Fibroblast of skin of scalp (primary cell): ENCODE results near the gene TATDN2.
"Not testable (repeated sequence)": the region's sequence is repeated elsewhere in the genome, so short reads cannot be mapped to it uniquely, and the experiment has no call there.

Experiments
- DNase-seq: peaks from one replicate; pipeline ENCODE4 v3.0.0-alpha.2; 2013

TATDN2 gene

GRCh38 chr3:10292505-10293419 lies 44.5 kb downstream of the TATDN2 start, which contains the start of gene GHRL:
TSS of gene GHRL (minus strand) at chr3:10292947. CDS start at chr3:10290180, 2,767 bp downstream.
- peak; percentile 42 for DNase-seq

GRCh38 chr3:10294030-10294586 lies 45.8 kb downstream of the TATDN2 start:
- DNase-seq, result no peak

GRCh38 chr3:10298064-10298463 lies 49.8 kb downstream of the TATDN2 start:
- DNase-seq, result not testable (repeated sequence)

- peak; percentile 8 for DNase-seq
Observed at GRCh38 chr3:10299175-10299574, 50.9 kb downstream of the TATDN2 start.

- DNase-seq, result no peak
Observed at GRCh38 chr3:10299679-10300078, 51.4 kb downstream of the TATDN2 start.

- DNase-seq, result no peak
Observed at GRCh38 chr3:10300087-10300486, 51.8 kb downstream of the TATDN2 start.

- no peak for DNase-seq
Observed at GRCh38 chr3:10303105-10303504, 54.8 kb downstream of the TATDN2 start.

GRCh38 chr3:10303785-10304184 lies 55.5 kb downstream of the TATDN2 start:
- DNase-seq, result no peak

- DNase-seq, result no peak
Observed at GRCh38 chr3:10304905-10305304, 56.6 kb downstream of the TATDN2 start.

GRCh38 chr3:10305331-10305902 lies 57.2 kb downstream of the TATDN2 start:
- no peak for DNase-seq

GRCh38 chr3:10306156-10306555 lies 57.9 kb downstream of the TATDN2 start:
- no peak for DNase-seq

- DNase-seq, result no peak
Observed at GRCh38 chr3:10308678-10309077, 60.4 kb downstream of the TATDN2 start.

GRCh38 chr3:10309736-10310135 lies 61.5 kb downstream of the TATDN2 start:
- DNase-seq, result no peak

- peak; percentile 17 for DNase-seq
Observed at GRCh38 chr3:10310578-10310977, 62.3 kb downstream of the TATDN2 start.

- DNase-seq, result no peak
Observed at GRCh38 chr3:10311710-10312109, 63.5 kb downstream of the TATDN2 start.

GRCh38 chr3:10312391-10312790 lies 64.1 kb downstream of the TATDN2 start:
- DNase-seq, result no peak

- DNase-seq, result no peak
Observed at GRCh38 chr3:10312861-10313260, 64.6 kb downstream of the TATDN2 start.

GRCh38 chr3:10315101-10315500 lies 66.8 kb downstream of the TATDN2 start:
- no peak for DNase-seq

GRCh38 chr3:10315771-10316344 lies 67.6 kb downstream of the TATDN2 start:
- DNase-seq, result no peak

GRCh38 chr3:10317311-10317960 lies 69.2 kb downstream of the TATDN2 start:
- DNase-seq, result no peak

- DNase-seq, result no peak
Observed at GRCh38 chr3:10317961-10318350, 69.7 kb downstream of the TATDN2 start.

- no peak for DNase-seq
Observed at GRCh38 chr3:10319251-10319650, 71.0 kb downstream of the TATDN2 start.

- DNase-seq, result peak; percentile 29
Observed at GRCh38 chr3:10319804-10320203, 71.5 kb downstream of the TATDN2 start.
